HepG2 (cell line): ENCODE results near the gene IQCE. TPM values are rescaled to one million over a fixed set of nuclear protein-coding genes. Genes with fewer than 3 reads are reported as not detected.

Source experiments
- ATAC-seq: fragments of 200-7000 bp; cut with Tn5 transposase; 3 replicates; pipeline ENCODE4 v1.9.1; 2020; ENCODE audit warnings: mild to moderate bottlenecking, moderate library complexity
- BruUV-seq: library from RNA; stranded (reverse); fragments of 400-500 nt; replicated peaks from 2 replicates; lab custom pipeline; 2021; lab: Mats Ljungman, UMichigan
- CTCF ChIA-PET: fragments of 300-600 bp; formaldehyde crosslinking; extraction: SDS; loops from one replicate; lab custom pipeline; 2021; ENCODE audit warnings: low total read pairs, inconsistent platforms, low intra/inter-chr PET ratio; lab: Yijun Ruan, JAX
- POLR2A ChIA-PET: fragments of 350-600 bp; sonication (Branson Sonifier 250); formaldehyde crosslinking; loops from one replicate; lab custom pipeline; 2020; ENCODE audit warnings: antibody characterized with exemption, inconsistent platforms; lab: Yijun Ruan, JAX
- DNase-seq: peaks from one replicate; pipeline ENCODE4 v3.0.0-alpha.2; 2015; ENCODE audit warnings: low spot score
- FAIRE-seq: peaks from 3 replicates; lab custom pipeline; 2011; peaks lifted over from hg19 to GRCh38; lab: Jason Lieb, UNC
- H2AFZ ChIP-seq: one replicate; pipeline ENCODE4 v1.6.1; 2011; ENCODE audit warnings: low read length, inconsistent platforms
- H3K27ac ChIP-seq: fragments of 300-600 bp; 3 replicates; pipeline ENCODE4 v1.8.0; 2011; ENCODE audit warnings: mixed run types, mild to moderate bottlenecking, mixed read lengths, low read length, inconsistent platforms; ENCODE audit not compliant: insufficient read depth; ENCODE audit errors: extremely low read length
- H3K27me3 ChIP-seq, 2 experiments: fragments of 200-600 bp in 1 of 2; 2 replicates in 1 of 2; 3 replicates in 1 of 2; pipeline versions ENCODE4 v1.6.0 to v1.8.0; 2011; ENCODE audit warnings: low read length in 2 of 2, mild to moderate bottlenecking in 2 of 2, moderate library complexity in 2 of 2, inconsistent platforms in 1 of 2; ENCODE audit not compliant: insufficient read depth in 2 of 2, control insufficient read depth in 1 of 2
- H3K36me3 ChIP-seq, 2 experiments: fragments of 200-600 bp in 1 of 2; replicated peaks in 1 of 2; 2 replicates in 1 of 2; 3 replicates in 1 of 2; pipeline versions ENCODE4 v1.5.1 to v1.8.0; 2011; ENCODE audit warnings: low read length in 2 of 2, inconsistent platforms in 1 of 2; ENCODE audit not compliant: insufficient read depth in 2 of 2, control insufficient read depth in 1 of 2
- H3K4me1 ChIP-seq: 2 replicates; pipeline ENCODE4 v1.5.1; 2012; ENCODE audit warnings: low read length, inconsistent platforms; ENCODE audit not compliant: insufficient read depth
- H3K4me2 ChIP-seq: 2 replicates; pipeline ENCODE4 v1.6.0; 2011; ENCODE audit warnings: low read depth, low read length, inconsistent platforms
- H3K4me3 ChIP-seq, 3 experiments: fragments of 200-600 bp in 1 of 3; sonication (generic), shearing (Covaris generic) in 1 of 3; replicated peaks in 1 of 3; 2 replicates each; pipeline ENCODE4 v1.5.1; 2011 to 2016; ENCODE audit warnings: low read length in 3 of 3, inconsistent platforms in 2 of 3, low read depth in 2 of 3, mild to moderate bottlenecking in 2 of 3, control low read depth in 1 of 3, mixed read lengths in 1 of 3; ENCODE audit not compliant: insufficient read depth in 1 of 3
- H3K79me2 ChIP-seq: one replicate; pipeline ENCODE4 v1.6.1; 2011; ENCODE audit warnings: low read length, inconsistent platforms; ENCODE audit not compliant: insufficient read depth
- H3K9ac ChIP-seq: 2 replicates; pipeline ENCODE4 v1.6.0; 2011; ENCODE audit warnings: mild to moderate bottlenecking, low read depth, low read length, inconsistent platforms; ENCODE audit not compliant: insufficient read depth
- H3K9me3 ChIP-seq: 2 replicates; pipeline ENCODE4 v1.5.1; 2012; ENCODE audit warnings: mild to moderate bottlenecking, low read length
- H4K20me1 ChIP-seq: 2 replicates; pipeline ENCODE4 v1.6.0; 2011; ENCODE audit warnings: inconsistent platforms, mild to moderate bottlenecking, low read length, moderate library complexity; ENCODE audit not compliant: insufficient read depth
- AGO2 ChIP-seq: fragments of 200-400 bp; formaldehyde crosslinking; optimal IDR thresholded peaks from 2 replicates; pipeline ENCODE3; 2017; ENCODE audit warnings: mild to moderate bottlenecking, low read depth, low read length, moderate library complexity
- HOXD1 ChIP-seq: sonication (generic); formaldehyde crosslinking; IDR thresholded peaks from 2 replicates; pipeline ENCODE4 v1.5.0; 2020; ENCODE audit warnings: missing genetic modification reagents
- RBFOX2 ChIP-seq: fragments of 200-400 bp; formaldehyde crosslinking; IDR thresholded peaks from 2 replicates; pipeline ENCODE4 v1.6.1; 2017; ENCODE audit warnings: low read depth, mild to moderate bottlenecking, low read length
- SATB2 ChIP-seq: sonication (generic); formaldehyde crosslinking; IDR thresholded peaks from 2 replicates; pipeline ENCODE4 v1.5.0; 2020; ENCODE audit warnings: missing genetic modification reagents
- SRF ChIP-seq: IDR thresholded peaks from 2 replicates; pipeline ENCODE4 v1.6.1; 2011; ENCODE audit warnings: mild to moderate bottlenecking, low read depth, low read length, moderate library complexity
- ZNF720 ChIP-seq: sonication (generic); formaldehyde crosslinking; IDR thresholded peaks from 2 replicates; pipeline ENCODE4 v1.4.0; 2020; ENCODE audit warnings: missing genetic modification reagents
- WGBS: methylation state at CpG from one replicate; pipeline ENCODE4 v1.1.6; 2017; ENCODE audit warnings: low lambda C conversion rate; 5-methylcytosine and 5-hydroxymethylcytosine counted together
- in situ Hi-C: cut with HindIII; loops from 2 replicates; pipeline ENCODE4 v1.10.0; 2017; ENCODE audit warnings: low pct_unique_long_range_greater_than_20kb; ENCODE audit not compliant: extremely low pct_ligation_motif_present
- intact Hi-C: fragments of 100-400 bp; cut with micrococcal nuclease; formaldehyde crosslinking; loops from one replicate; pipeline ENCODE4 v1.10.0; 2022; ENCODE audit not compliant: unreplicated experiment
- polyA plus RNA-seq, 8 experiments: library from polyadenylated mRNA; depleted of rRNA in 3 of 8; stranded (reverse) in 7 of 8; unstranded in 1 of 8; fragments of >200 nt; fragmentation: Illumina TruSeq in 4 of 8; extraction: Trizol in 4 of 8; gene quantifications; 2 replicates each; pipeline versions ENCODE4 v1.2.1 to v1.2.3, GENCODE V29; 2011 to 2016; ENCODE audit warnings: low read depth in 4 of 8, missing spikeins in 1 of 8, mixed read lengths in 1 of 8; ENCODE audit not compliant: insufficient read depth in 1 of 8
- total RNA-seq, 5 experiments: library from RNA; depleted of rRNA; stranded (reverse); fragments of >200 nt; fragmentation: Illumina TruSeq; extraction: Trizol; gene quantifications; 2 replicates each; pipeline ENCODE4 v1.2.3, GENCODE V29; 2016; ENCODE audit warnings: low read depth in 1 of 5
- TF ChIP-seq, protein P1 (sequence below): IDR thresholded peaks from 2 replicates; pipeline ENCODE4 v1.6.1; 2016
- TF ChIP-seq, protein P2 (sequence below): sonication (generic); formaldehyde crosslinking; IDR thresholded peaks from 2 replicates; pipeline ENCODE4 v1.4.0; 2020; ENCODE audit warnings: mild to moderate bottlenecking, missing genetic modification reagents
- TF ChIP-seq, protein P3 (sequence below): sonication (generic); formaldehyde crosslinking; IDR thresholded peaks from 2 replicates; pipeline ENCODE4 v1.4.0; 2020; ENCODE audit warnings: mild to moderate bottlenecking, missing genetic modification reagents

The IQCE gene
- total and polyA plus RNA-seq, 2 of the 13 experiments (the other 11 are each of a cell fraction or from before 2014, with no cell fraction given) = 1.5 to 2.5 TPM

DNA sequence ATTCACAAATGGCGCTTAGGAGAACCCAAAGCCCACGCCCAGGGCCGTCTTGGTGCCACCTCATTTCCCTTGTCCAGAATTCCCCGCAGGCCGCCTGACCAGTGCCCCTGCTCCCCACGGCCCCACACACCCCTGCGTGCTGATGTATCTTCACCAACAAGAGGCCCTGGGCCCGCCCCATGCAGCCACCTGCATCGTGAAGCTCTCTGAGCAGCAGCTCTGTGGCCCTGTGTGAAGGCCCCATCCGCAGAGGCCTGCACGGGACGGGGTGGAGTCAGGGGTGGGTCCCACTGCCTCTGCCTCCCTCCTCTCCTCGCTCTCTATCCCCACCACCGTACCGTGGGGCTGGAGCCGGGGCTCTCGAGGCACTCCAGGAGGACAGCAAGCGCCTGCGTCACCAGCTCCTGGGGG is 18.1 kb upstream of the IQCE start (continued):
- TF ChIP-seq, protein P1, sequence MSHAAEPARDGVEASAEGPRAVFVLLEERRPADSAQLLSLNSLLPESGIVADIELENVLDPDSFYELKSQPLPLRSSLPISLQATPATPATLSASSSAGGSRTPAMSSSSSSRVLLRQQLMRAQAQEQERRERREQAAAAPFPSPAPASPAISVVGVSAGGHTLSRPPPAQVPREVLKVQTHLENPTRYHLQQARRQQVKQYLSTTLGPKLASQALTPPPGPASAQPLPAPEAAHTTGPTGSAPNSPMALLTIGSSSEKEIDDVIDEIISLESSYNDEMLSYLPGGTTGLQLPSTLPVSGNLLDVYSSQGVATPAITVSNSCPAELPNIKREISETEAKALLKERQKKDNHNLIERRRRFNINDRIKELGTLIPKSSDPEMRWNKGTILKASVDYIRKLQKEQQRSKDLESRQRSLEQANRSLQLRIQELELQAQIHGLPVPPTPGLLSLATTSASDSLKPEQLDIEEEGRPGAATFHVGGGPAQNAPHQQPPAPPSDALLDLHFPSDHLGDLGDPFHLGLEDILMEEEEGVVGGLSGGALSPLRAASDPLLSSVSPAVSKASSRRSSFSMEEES = no peak
- TF ChIP-seq HOXD1 = no peak
- TF ChIP-seq ZNF720 (CRISPR knock-in tag) = no peak

DNA sequence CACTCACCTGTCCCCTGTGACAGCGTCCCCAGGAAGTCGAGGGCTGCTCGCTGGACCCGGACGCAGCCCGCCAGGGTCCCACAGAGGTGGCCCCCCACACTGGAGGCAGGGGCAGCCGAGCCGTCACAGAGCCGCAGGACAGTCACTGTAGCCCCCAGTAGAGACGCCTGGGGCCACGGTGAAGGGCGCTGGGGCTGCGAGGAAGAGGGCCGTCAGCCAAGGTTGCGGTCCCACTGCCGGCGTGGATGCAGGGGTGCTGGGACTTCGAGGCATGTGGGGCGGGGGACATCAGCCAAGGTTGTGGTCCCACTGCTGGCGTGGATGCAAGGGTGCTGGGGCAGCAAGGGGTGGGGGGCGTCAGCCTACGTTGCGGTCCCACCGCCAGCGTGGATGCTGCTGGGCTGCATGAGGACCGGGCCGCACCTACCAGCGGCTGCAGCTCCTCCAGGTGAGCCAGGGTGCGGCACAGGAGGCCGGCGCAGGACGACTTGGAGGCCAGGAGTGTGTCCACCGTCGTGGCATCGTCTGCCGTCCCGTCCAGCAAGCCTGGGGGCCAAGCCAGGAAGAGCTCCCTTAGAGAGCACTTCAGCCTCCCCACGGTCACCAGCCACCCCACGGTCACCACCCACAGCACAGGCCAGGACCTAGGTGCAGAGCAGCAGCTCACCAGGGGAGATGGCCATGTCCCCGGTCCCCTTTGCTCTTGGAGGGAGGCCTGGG is 17.3 kb upstream of the IQCE start:
- CTCF ChIA-PET = no interaction called here
- Histone ChIP-seq H3K36me3 (peaks cover 17 to 31% of the 10 kb centered on the region in 2 experiments; a peak in 4 of 5 replicates), H3K9ac (no peak overlapping the region)

More for the DNA sequence above, 17.3 kb upstream of the IQCE start:
- H3K79me2 ChIP-seq = no peaks in the 10 kb centered on the region
- no peak overlapping the region for H3K4me2 ChIP-seq
- in situ Hi-C loops = no loop called here
- POLR2A ChIA-PET = no interaction called here
- no TSS peak for BruUV-seq
- H3K27me3 ChIP-seq = no peaks in the 10 kb centered on the region
- H3K4me1 ChIP-seq = no peaks in the 10 kb centered on the region
- TF ChIP-seq AGO2 (peak; percentile 53), SATB2 (CRISPR knock-in tag) (no peak), RBFOX2 (peak; percentile 42; the same call in 1 of the 2 replicates), SRF (no peak)
- TF ChIP-seq, protein P2, sequence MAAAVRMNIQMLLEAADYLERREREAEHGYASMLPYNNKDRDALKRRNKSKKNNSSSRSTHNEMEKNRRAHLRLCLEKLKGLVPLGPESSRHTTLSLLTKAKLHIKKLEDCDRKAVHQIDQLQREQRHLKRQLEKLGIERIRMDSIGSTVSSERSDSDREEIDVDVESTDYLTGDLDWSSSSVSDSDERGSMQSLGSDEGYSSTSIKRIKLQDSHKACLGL (CRISPR knock-in tag) = no peak
- TF ChIP-seq, protein P3, sequence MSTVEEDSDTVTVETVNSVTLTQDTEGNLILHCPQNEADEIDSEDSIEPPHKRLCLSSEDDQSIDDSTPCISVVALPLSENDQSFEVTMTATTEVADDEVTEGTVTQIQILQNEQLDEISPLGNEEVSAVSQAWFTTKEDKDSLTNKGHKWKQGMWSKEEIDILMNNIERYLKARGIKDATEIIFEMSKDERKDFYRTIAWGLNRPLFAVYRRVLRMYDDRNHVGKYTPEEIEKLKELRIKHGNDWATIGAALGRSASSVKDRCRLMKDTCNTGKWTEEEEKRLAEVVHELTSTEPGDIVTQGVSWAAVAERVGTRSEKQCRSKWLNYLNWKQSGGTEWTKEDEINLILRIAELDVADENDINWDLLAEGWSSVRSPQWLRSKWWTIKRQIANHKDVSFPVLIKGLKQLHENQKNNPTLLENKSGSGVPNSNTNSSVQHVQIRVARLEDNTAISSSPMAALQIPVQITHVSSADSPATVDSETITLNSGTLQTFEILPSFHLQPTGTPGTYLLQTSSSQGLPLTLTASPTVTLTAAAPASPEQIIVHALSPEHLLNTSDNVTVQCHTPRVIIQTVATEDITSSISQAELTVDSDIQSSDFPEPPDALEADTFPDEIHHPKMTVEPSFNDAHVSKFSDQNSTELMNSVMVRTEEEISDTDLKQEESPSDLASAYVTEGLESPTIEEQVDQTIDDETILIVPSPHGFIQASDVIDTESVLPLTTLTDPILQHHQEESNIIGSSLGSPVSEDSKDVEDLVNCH = no peak
- over 99% methylated on average over 19 of the region's 40 CpGs for WGBS
- DNase-seq (no peak), ATAC-seq (no peak), FAIRE-seq (no peak)
- H4K20me1 ChIP-seq = no peaks in the 10 kb centered on the region
- intact Hi-C loops = no loop called here
- H3K27ac ChIP-seq = no peak overlapping the region
- no peak overlapping the region for H2AFZ ChIP-seq
- H3K4me3 ChIP-seq = no peak overlapping the region
- H3K9me3 ChIP-seq = no peaks in the 10 kb centered on the region
